DND-41 (cell line): ENCODE data around the gene ZNF473.

Experiments used
- ATAC-seq: fragments of 200-7000 bp; cut with Tn5 transposase; 3 replicates; pipeline ENCODE4 v1.9.1; 2021; ENCODE audit warnings: low read depth; ENCODE audit not compliant: insufficient read depth
- DNase-seq: peaks from one replicate; pipeline ENCODE4 v3.0.0-alpha.2; 2020
- H2AFZ ChIP-seq: 2 replicates; pipeline ENCODE4 v1.6.0; 2012; ENCODE audit warnings: low read depth, low read length
- H3K27ac ChIP-seq: 2 replicates; pipeline ENCODE4 v1.5.1; 2012; ENCODE audit warnings: low read length, inconsistent platforms
- H3K27me3 ChIP-seq: fragments of 200-600 bp; sonication (generic); 2 replicates; pipeline ENCODE4 v1.6.0; 2012; ENCODE audit warnings: low read length, mild to moderate bottlenecking, inconsistent platforms; ENCODE audit not compliant: insufficient read depth, poor library complexity
- H3K36me3 ChIP-seq: 2 replicates; pipeline ENCODE4 v1.5.1; 2012; ENCODE audit warnings: low read length, inconsistent platforms; ENCODE audit not compliant: insufficient read depth
- H3K4me1 ChIP-seq: 2 replicates; pipeline ENCODE4 v1.5.1; 2012; ENCODE audit warnings: mild to moderate bottlenecking, low read length; ENCODE audit not compliant: insufficient read depth
- H3K4me2 ChIP-seq: 2 replicates; pipeline ENCODE4 v1.6.0; 2012; ENCODE audit warnings: mild to moderate bottlenecking, moderate library complexity, low read length, inconsistent platforms; ENCODE audit not compliant: insufficient read depth
- H3K4me3 ChIP-seq, 2 experiments: fragments of 200-600 bp in 1 of 2; shearing (Covaris generic) in 1 of 2; 2 replicates each; pipeline ENCODE4 v1.5.1; 2012 to 2016; ENCODE audit warnings: inconsistent platforms in 2 of 2, low read length in 2 of 2, mild to moderate bottlenecking in 2 of 2, low read depth in 1 of 2, moderate library complexity in 1 of 2
- H3K79me2 ChIP-seq: 2 replicates; pipeline ENCODE4 v1.6.0; 2012; ENCODE audit warnings: low read length, inconsistent platforms; ENCODE audit not compliant: insufficient read depth
- H3K9ac ChIP-seq: 2 replicates; pipeline ENCODE4 v1.6.0; 2012; ENCODE audit warnings: low read depth, mild to moderate bottlenecking, inconsistent platforms, low read length, moderate library complexity
- H3K9me3 ChIP-seq: 2 replicates; pipeline ENCODE4 v1.5.1; 2012; ENCODE audit warnings: low read length, moderate library complexity, mild to moderate bottlenecking, inconsistent platforms; ENCODE audit not compliant: insufficient read depth, severe bottlenecking
- H4K20me1 ChIP-seq: 2 replicates; pipeline ENCODE4 v1.6.0; 2012; ENCODE audit warnings: low read length; ENCODE audit not compliant: insufficient read depth
- EZH2 ChIP-seq: IDR thresholded peaks from 3 replicates; pipeline ENCODE4 v1.6.1; 2012; ENCODE audit warnings: borderline replicate concordance, low read depth, mild to moderate bottlenecking, moderate library complexity, low read length, inconsistent platforms; ENCODE audit not compliant: severe bottlenecking
- TF ChIP-seq, protein P1 (sequence below): IDR thresholded peaks from 2 replicates; pipeline ENCODE4 v1.5.1; 2012; ENCODE audit warnings: borderline replicate concordance, low read length, moderate library complexity, mild to moderate bottlenecking; ENCODE audit not compliant: poor library complexity, severe bottlenecking; ENCODE audit errors: extremely low read depth

ZNF473 gene

DNA sequence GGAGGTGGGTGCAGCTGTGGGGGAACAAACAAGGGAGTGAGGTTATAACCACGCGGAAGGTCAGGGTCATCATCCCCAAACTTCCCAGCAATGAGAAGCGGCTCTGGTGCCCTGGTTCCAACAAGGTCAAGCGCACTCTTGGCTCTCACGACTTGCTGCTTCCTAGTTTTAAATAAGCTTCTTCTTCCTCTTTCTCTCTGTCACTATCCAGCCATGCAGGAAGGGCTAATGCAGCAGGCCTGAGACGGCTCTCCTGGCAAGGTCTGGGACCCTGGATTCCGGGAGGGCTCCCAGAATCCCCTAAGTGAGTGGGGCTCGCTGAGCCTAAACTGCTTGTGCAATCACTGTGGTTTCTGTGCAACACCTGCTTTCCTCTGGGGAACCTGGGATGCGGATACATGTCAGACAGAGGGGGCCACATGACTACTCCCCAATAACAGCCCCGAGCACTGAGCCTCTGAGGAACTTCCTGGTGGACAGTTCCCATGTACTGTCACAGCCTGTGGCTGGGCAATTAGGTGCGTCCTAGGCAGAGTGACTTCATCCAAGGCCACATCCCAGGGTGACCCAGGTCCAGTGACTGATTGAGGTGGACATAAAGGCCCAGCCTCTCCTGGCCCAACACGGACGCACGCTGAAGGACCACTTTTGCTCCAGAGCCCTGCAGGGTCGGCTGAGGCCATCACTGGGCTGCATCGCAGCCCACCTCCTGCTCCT is 24.8 kb upstream of the ZNF473 start:
- no peaks in the 10 kb centered on the region for H3K27me3 ChIP-seq
- no peak overlapping the region for H3K9ac ChIP-seq
- H3K9me3 ChIP-seq, result no peaks in the 10 kb centered on the region
- H4K20me1 ChIP-seq, result peaks cover 33% of the 10 kb centered on the region
- no peaks in the 10 kb centered on the region for H3K79me2 ChIP-seq
- no peak for TF ChIP-seq EZH2
- TF ChIP-seq, protein P1, sequence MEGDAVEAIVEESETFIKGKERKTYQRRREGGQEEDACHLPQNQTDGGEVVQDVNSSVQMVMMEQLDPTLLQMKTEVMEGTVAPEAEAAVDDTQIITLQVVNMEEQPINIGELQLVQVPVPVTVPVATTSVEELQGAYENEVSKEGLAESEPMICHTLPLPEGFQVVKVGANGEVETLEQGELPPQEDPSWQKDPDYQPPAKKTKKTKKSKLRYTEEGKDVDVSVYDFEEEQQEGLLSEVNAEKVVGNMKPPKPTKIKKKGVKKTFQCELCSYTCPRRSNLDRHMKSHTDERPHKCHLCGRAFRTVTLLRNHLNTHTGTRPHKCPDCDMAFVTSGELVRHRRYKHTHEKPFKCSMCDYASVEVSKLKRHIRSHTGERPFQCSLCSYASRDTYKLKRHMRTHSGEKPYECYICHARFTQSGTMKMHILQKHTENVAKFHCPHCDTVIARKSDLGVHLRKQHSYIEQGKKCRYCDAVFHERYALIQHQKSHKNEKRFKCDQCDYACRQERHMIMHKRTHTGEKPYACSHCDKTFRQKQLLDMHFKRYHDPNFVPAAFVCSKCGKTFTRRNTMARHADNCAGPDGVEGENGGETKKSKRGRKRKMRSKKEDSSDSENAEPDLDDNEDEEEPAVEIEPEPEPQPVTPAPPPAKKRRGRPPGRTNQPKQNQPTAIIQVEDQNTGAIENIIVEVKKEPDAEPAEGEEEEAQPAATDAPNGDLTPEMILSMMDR, result no peak
- H3K27ac ChIP-seq, result no peak overlapping the region
- no peak for DNase-seq
- no peak for ATAC-seq
- no peaks in the 10 kb centered on the region for H3K4me1 ChIP-seq
- H3K4me2 ChIP-seq, result no peak overlapping the region
- no peak overlapping the region for H2AFZ ChIP-seq
- H3K36me3 ChIP-seq, result peaks cover 84% of the 10 kb centered on the region
- H3K4me3 ChIP-seq, result no peak overlapping the region

GRCh38 chr19:50001775-50002174 is 24.0 kb upstream of the ZNF473 start:
- no peaks in the 10 kb centered on the region for H3K9me3 ChIP-seq
- peaks cover 86% of the 10 kb centered on the region for H3K36me3 ChIP-seq
- H2AFZ ChIP-seq, result no peak overlapping the region
- H3K27me3 ChIP-seq, result no peaks in the 10 kb centered on the region
- no peak for TF ChIP-seq EZH2
- TF ChIP-seq, protein P1, result no peak
- H4K20me1 ChIP-seq, result peaks cover 35% of the 10 kb centered on the region
- ATAC-seq (no peak), DNase-seq (no peak)
- H3K4me1 ChIP-seq, result no peaks in the 10 kb centered on the region
- no peaks in the 10 kb centered on the region for H3K79me2 ChIP-seq
- H3K4me2 ChIP-seq, result no peak overlapping the region
- no peak overlapping the region for H3K27ac ChIP-seq
- H3K9ac ChIP-seq, result no peak overlapping the region
- no peak overlapping the region for H3K4me3 ChIP-seq

DNA sequence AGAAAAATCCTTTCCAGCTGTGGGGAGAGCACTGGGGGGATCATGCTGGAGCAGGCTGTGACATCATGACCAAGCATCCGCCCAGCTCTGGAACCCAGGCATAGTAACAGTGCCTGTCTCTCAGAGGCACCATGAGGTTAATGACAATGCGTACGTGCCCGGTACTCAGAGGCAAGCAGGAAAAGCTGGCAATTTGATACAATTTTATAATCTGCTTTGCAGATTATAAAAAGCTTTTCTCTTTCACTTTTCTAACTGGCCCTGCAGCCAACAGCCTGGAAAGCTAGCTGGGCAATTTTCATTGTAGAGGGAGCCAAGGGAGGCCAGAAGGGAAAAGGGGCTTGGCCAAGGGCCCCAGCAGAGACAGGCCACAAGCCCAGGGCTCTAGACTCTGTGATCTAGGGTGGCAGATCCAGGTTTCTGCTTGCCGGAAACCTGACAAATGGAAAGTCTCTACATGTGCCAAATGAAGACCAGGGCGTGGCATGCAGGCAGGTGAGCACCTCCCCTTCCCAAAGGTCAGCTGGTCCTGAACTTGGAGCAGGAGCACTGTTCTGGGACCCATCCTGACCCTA is 23.3 kb upstream of the ZNF473 start:
- Histone ChIP-seq H2AFZ (no peak overlapping the region), H3K4me2 (no peak overlapping the region), H3K4me1 (no peaks in the 10 kb centered on the region), H4K20me1 (peaks cover 37% of the 10 kb centered on the region), H3K27ac (no peak overlapping the region), H3K9ac (no peak overlapping the region), H3K9me3 (no peaks in the 10 kb centered on the region), H3K36me3 (peaks cover 88% of the 10 kb centered on the region), H3K4me3 (no peak overlapping the region), H3K79me2 (no peaks in the 10 kb centered on the region), H3K27me3 (no peaks in the 10 kb centered on the region)
- DNase-seq, result no peak
- TF ChIP-seq, protein P1, result no peak
- TF ChIP-seq EZH2, result no peak
- ATAC-seq, result no peak
